Activated T-cell treated with anti-CD3 and anti-CD28 coated beads for 4 hours (primary cell): Measurements from ENCODE around the gene MPP7.
"Not testable (repeated sequence)": the region's sequence is repeated elsewhere in the genome, so short reads cannot be mapped to it uniquely, and the experiment has no call there.

Experiments
- DNase-seq: peaks from one replicate; pipeline ENCODE4 v3.0.0-alpha.2; 2020

The MPP7 gene

DNA sequence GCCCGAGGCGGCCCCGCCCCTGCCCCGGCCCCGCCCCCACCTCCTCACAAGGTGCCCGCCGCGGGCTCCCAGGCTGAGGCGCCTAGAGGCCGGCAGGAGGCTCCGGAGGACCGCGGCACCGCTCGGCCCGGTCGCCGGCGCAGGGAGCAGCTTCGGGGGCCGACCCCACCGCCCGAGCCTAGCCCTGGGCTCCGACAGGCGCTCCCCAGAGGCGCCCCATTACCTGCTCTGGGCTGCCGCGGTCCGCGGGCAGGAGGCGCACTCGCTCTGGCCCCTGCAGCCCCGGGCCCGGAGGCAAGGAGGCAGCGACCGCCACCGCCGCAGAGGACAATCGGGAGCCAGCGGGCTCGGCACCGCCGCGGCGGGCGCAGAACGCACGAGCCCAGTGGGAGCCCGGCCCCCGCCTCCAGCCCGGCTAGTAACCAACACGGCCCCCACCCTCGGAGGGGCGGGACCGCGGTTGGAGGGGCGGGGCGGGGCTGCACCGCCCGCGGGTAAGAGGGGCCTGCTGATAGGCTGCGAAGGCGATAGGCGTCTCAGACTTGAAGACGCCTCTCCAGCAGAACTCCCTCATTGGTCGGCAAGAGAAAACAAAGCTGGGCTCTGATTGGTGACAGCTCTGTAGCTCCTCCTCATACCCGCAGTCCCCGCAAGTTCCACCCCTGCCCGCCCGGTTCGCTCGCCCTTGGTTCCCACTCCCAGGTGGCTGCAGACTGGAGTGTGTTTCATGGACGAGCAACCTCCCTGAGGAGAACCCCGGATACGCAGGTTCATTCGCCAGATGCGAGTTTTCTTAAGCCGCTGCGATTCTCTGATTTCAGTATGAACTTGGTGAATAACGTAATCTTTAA is at the start of gene MPP7:
TSS of gene MPP7 (minus strand) at position 427 of the 851 bp plus-strand sequence. CDS start 64,460 bp downstream, outside the sequence.
- peak; percentile 96 for DNase-seq

- no peak for DNase-seq
These were observed 47.0 kb upstream of the MPP7 start for GRCh38 chr10:28349892-28350291.

- DNase-seq: no peak
These were observed 41.4 kb upstream of the MPP7 start for GRCh38 chr10:28343987-28344895.

DNA sequence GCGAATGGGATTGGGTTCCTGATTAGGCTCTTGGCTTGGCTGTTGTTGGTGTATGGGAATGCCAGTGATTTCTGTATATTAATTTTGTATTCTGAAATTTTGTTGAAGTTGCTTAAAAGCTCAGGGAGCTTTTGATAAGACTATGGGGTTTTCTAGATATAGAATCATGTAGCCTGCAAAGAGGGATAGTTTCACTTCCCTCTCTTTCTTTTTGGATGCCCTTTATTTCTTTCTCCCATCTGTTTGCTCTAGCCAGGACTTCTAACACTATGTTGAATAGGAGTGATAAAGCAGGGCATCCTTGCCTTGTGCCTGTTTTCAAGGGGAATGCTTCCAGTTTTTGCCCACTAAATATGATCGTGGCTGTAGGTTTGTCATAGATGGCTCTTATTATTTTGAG is 40.4 kb upstream of the MPP7 start:
- no peak for DNase-seq

- DNase-seq: not testable (repeated sequence)
These were observed 38.8 kb upstream of the MPP7 start for GRCh38 chr10:28341679-28342078.

DNA sequence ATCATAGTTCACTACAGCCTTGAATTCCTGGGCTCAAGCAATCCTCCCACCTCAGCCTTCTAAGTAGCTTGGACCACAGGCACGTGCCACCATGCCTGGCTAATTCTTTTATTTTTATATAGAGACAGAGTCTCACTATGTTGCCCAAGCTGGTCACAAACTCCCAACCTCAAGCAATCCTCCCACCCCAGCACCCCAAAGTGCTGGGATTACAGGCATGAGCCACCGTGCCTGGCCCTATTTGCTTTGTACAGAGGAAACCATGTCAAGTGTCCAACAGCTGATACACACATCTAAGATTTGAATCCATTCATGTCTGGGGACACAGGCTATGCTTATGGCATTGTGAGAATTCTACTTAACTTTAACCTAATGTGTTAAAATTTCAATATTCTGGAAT is 29.9 kb upstream of the MPP7 start:
- DNase-seq: no peak

DNA sequence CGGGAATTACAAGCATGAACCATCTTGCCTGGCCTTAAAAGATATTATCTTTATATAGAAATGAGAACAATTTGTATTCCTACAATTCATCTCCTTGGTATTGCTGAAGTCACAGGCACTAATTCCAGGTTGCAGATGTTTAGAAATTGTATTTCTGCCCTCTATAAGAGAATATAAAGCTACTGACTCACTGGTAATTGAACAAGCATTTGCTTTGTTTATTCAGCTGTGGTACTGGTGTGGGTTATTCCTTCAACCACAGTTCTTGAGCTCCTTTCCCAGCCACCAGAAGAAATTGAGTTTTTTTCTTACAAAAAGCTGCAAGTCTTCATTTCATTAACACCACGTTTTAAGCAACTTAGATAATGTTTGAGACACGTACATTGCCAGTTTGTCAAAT is 29.0 kb upstream of the MPP7 start:
- no peak for DNase-seq

GRCh38 chr10:28331066-28331465 is 28.2 kb upstream of the MPP7 start:
- no peak for DNase-seq

DNA sequence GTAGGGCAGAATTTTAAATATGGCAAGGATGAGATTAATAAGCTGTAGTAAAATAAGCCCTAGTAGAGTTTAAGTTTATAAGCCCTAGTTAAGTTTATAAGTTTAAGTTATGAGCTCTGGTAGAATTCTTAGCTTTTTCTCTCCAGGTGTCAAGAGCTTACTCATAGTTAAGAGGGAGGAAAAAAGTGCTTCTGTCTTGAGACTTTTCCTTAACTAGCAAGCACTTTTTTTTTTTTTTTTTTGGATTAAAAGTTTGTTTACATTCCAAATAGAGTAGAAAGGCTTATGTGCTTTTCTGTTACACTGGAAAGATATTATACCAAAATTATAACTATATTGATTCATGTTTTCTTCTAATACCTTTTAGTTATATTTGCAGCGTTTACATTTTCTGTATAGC is 25.5 kb upstream of the MPP7 start:
- DNase-seq: no peak

DNA sequence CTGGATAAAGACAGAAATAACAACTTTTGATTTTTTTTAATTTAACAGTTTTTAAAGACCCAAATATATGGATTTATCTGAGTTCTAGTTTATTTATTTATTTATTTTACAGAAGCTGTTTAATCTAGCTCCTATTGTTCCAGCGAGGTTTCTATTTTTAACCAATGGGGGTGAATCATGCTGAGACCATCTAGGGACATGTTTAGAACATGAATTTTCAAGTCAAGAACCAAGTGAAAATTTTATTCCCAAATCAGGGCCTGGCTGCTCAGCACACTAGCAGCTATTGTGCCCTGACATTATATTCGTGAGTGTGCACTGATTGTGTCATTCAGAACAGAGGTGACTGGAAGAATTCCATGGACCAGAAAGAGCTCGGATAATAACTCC is 24.6 kb upstream of the MPP7 start:
- no peak for DNase-seq

GRCh38 chr10:28326516-28327490 is 23.9 kb upstream of the MPP7 start:
- no peak for DNase-seq

DNA sequence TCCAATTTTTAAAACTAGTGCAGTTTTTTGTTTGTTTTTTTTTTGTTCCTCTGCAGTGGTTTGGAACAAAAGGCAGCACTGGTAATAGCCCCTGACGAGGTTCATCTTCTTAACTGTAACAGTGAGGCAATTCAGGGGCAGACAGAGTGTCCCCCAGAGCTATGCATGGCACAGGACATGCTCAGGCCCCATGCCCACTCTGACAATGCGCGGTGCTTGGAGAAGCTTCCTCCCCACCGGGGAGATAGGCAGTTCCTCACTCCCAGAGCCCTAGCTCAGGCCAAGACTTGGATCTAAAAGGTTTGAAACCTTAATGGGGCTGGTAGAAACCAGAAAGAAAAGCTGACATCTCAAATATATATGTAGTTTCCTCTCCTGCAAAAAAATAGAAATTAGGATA is 17.9 kb upstream of the MPP7 start:
- no peak for DNase-seq

GRCh38 chr10:28320090-28320489 is 17.2 kb upstream of the MPP7 start:
- DNase-seq: no peak

GRCh38 chr10:28319061-28319460 is 16.2 kb upstream of the MPP7 start:
- not testable (repeated sequence) for DNase-seq

GRCh38 chr10:28318626-28319025 is 15.8 kb upstream of the MPP7 start:
- no peak for DNase-seq

DNA sequence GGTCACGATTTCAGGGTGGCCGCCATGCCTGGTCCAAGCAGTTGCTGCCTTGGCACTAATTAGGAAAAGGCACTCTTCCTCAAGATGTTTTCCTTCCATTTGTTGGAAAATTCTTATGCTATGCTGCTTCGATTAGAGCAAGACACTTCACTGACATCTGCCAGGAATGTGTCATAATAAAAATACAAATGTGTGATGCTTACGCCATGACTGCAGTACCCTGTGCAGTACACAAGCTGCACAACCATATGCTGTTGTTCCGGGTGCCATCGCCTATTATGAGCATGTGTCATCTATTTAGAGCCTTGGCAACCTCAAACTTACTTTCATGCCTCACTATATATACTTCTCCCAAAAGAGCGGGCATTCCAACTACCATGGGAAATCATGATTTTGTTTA is 14.9 kb upstream of the MPP7 start:
- no peak for DNase-seq

GRCh38 chr10:28316696-28317095 is 13.8 kb upstream of the MPP7 start:
- no peak for DNase-seq

DNA sequence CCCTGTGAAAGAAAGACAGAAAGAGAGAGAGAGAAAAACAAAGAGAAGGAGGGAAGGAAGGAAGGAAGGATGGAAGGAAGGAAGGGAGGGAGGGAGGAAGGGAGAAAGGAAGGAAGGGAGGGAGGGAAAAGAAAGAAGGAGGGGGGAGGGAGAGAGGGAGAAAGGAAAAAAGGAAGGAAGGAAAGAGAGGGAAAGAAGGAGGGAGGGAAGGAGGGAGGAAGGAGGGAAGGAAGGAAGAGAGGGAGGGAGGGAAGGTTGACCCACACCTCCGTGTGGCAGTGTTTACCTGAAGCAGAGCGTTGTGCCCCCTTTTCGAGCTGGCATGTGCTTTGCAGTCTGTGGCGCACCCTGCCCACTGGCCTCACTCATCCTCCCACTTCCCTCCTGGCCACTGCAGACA is 12.3 kb upstream of the MPP7 start:
- no peak for DNase-seq

DNA sequence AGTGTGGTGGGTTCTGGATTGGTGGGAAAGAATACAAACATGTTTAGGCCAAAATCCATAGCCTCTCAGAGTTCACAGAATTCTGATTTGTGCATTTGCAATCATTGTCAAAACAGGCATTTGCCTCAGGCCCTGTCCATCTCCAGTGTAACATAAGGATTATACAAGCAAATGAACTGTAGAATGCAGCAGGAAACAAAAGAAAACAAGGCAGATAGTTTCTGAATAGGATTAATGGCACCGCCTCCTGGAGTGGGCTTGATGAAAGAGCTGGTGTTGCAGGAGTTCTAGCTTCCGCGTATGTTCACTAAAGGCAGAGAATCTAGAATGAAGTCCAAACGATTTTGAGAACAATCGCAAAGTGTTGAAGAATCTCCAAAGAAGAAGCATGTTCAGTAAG is 11.3 kb upstream of the MPP7 start:
- no peak for DNase-seq

- DNase-seq: no peak
These were observed 9.7 kb upstream of the MPP7 start for GRCh38 chr10:28312572-28312971.

GRCh38 chr10:28311104-28311503 is 8.2 kb upstream of the MPP7 start:
- no peak for DNase-seq

GRCh38 chr10:28307267-28307666 is 4.4 kb upstream of the MPP7 start:
- DNase-seq: no peak

GRCh38 chr10:28305553-28305952 is 2.7 kb upstream of the MPP7 start:
- no peak for DNase-seq
